GM06990 (cell line): Measurements from ENCODE around the gene SKOR1.
A peak's percentile ranks its signal among the peaks of the same experiment; 100 is the strongest.

Experiments
- DNase-seq: peaks from one replicate; pipeline ENCODE4 v3.0.0-alpha.2; 2011; ENCODE audit not compliant: insufficient read length; ENCODE audit errors: extremely low read depth
- H3K27me3 ChIP-seq: replicated peaks from 2 replicates; pipeline ENCODE4 v1.6.0; 2011; ENCODE audit warnings: low read length; ENCODE audit not compliant: control insufficient read depth, insufficient read depth
- H3K36me3 ChIP-seq: 2 replicates; pipeline ENCODE4 v1.5.1; 2011; ENCODE audit warnings: low read length; ENCODE audit not compliant: control insufficient read depth, insufficient read depth
- H3K4me3 ChIP-seq: replicated peaks from 2 replicates; pipeline ENCODE4 v1.5.1; 2011; ENCODE audit warnings: low read depth, mild to moderate bottlenecking, control low read depth, low read length
- CTCF ChIP-seq: IDR thresholded peaks from 2 replicates; pipeline ENCODE4 v1.5.1; 2011; ENCODE audit warnings: low read length, control low read depth, mild to moderate bottlenecking, inconsistent platforms; ENCODE audit not compliant: insufficient read depth, poor library complexity, severe bottlenecking

The SKOR1 gene

GRCh38 chr15:67783303-67783702 lies 42.0 kb upstream of the SKOR1 start:
- DNase-seq = peak; percentile 70
- H3K27me3 ChIP-seq = no peaks in the 10 kb centered on the region
- TF ChIP-seq CTCF = peak; percentile 62
- no peak overlapping the region for H3K4me3 ChIP-seq
- H3K36me3 ChIP-seq = no peaks in the 10 kb centered on the region

- Histone ChIP-seq H3K4me3 (no peak overlapping the region), H3K27me3 (no peaks in the 10 kb centered on the region), H3K36me3 (no peaks in the 10 kb centered on the region)
- DNase-seq = peak; percentile 83
- peak; percentile 7 for TF ChIP-seq CTCF
Observed at GRCh38 chr15:67784090-67784781, 41.1 kb upstream of the SKOR1 start.

- no peaks in the 10 kb centered on the region for H3K36me3 ChIP-seq
- no peak for TF ChIP-seq CTCF
- H3K4me3 ChIP-seq = no peak overlapping the region
Observed at GRCh38 chr15:67784856-67785430, 40.4 kb upstream of the SKOR1 start.

GRCh38 chr15:67785431-67785830 lies 39.9 kb upstream of the SKOR1 start:
- H3K4me3 ChIP-seq = no peak overlapping the region
- H3K27me3 ChIP-seq = no peaks in the 10 kb centered on the region
- TF ChIP-seq CTCF = no peak
- no peak for DNase-seq
- H3K36me3 ChIP-seq = no peaks in the 10 kb centered on the region

More at GRCh38 chr15:67784856-67785430, 40.4 kb upstream of the SKOR1 start:
- DNase-seq = no peak
- no peaks in the 10 kb centered on the region for H3K27me3 ChIP-seq

- no peak for DNase-seq
- Histone ChIP-seq H3K36me3 (no peaks in the 10 kb centered on the region), H3K27me3 (no peaks in the 10 kb centered on the region), H3K4me3 (no peak overlapping the region)
- no peak for TF ChIP-seq CTCF
Observed at GRCh38 chr15:67786646-67787045, 38.7 kb upstream of the SKOR1 start.
